Fibroblast of lung (primary cell): ENCODE results near the gene IL17B. TPM values are rescaled to one million over a fixed set of nuclear protein-coding genes. Genes with fewer than 3 reads are reported as not detected.

Experiments used
- DNase-seq, 2 donors: peaks; one replicate each; pipeline versions ENCODE4 v3.0.0 to v3.0.0-alpha.2; 2010; ENCODE audit warnings: low read depth in 2 of 2
- H2AFZ ChIP-seq: 2 replicates; pipeline ENCODE4 v1.5.1; 2012; ENCODE audit warnings: low read length, control low read depth, inconsistent platforms
- H3K27ac ChIP-seq: 2 replicates; pipeline ENCODE4 v1.5.1; 2011; ENCODE audit warnings: low read length, control low read depth; ENCODE audit not compliant: insufficient read depth
- H3K27me3 ChIP-seq: 2 replicates; pipeline ENCODE4 v1.5.1; 2011; ENCODE audit warnings: mild to moderate bottlenecking, low read length; ENCODE audit not compliant: control insufficient read depth, insufficient read depth
- H3K36me3 ChIP-seq: 2 replicates; pipeline ENCODE4 v1.5.1; 2011; ENCODE audit warnings: low read length; ENCODE audit not compliant: control insufficient read depth, insufficient read depth
- H3K4me1 ChIP-seq: 2 replicates; pipeline ENCODE4 v1.5.1; 2011; ENCODE audit warnings: low read length; ENCODE audit not compliant: control insufficient read depth, insufficient read depth; ENCODE audit errors: extremely low read depth
- H3K4me2 ChIP-seq: 2 replicates; pipeline ENCODE4 v1.5.1; 2011; ENCODE audit warnings: low read length, control low read depth; ENCODE audit not compliant: insufficient read depth; ENCODE audit errors: extremely low read depth
- H3K4me3 ChIP-seq, 4 experiments: fragments of 200-600 bp in 1 of 4; sonication (generic) in 1 of 4; replicated peaks in 1 of 4; 2 replicates each; pipeline ENCODE4 v1.5.1; 2011 to 2016; ENCODE audit warnings: low read length in 4 of 4, low read depth in 3 of 4, mild to moderate bottlenecking in 3 of 4, control low read depth in 2 of 4, inconsistent platforms in 1 of 4, mixed read lengths in 1 of 4; ENCODE audit not compliant: insufficient read depth in 1 of 4; ENCODE audit errors: control extremely low read depth in 1 of 4
- H3K79me2 ChIP-seq: 2 replicates; pipeline ENCODE4 v1.5.1; 2012; ENCODE audit warnings: mild to moderate bottlenecking, low read length, inconsistent platforms; ENCODE audit not compliant: control insufficient read depth, insufficient read depth
- H3K9ac ChIP-seq: 2 replicates; pipeline ENCODE4 v1.5.1; 2011; ENCODE audit warnings: mild to moderate bottlenecking, low read length, control low read depth; ENCODE audit not compliant: insufficient read depth
- H3K9me3 ChIP-seq: 2 replicates; pipeline ENCODE4 v1.5.1; 2012; ENCODE audit warnings: low read depth, low read length; ENCODE audit not compliant: control insufficient read depth, insufficient read depth
- H4K20me1 ChIP-seq: 2 replicates; pipeline ENCODE4 v1.5.1; 2011; ENCODE audit warnings: low read length; ENCODE audit not compliant: control insufficient read depth, insufficient read depth; ENCODE audit errors: extremely low read depth
- CTCF ChIP-seq, 2 donors: IDR thresholded peaks in 1 of 2; conservative IDR thresholded peaks in 1 of 2; 1 replicate in 1 of 2; 2 replicates in 1 of 2; pipeline ENCODE4 v1.5.1; 2011 to 2012; ENCODE audit warnings: low read length in 2 of 2, control low read depth in 1 of 2, inconsistent platforms in 1 of 2, low read depth in 1 of 2, mild to moderate bottlenecking in 1 of 2
- EZH2 ChIP-seq: IDR thresholded peaks from 2 replicates; pipeline ENCODE4 v1.5.1; 2012; ENCODE audit warnings: low read length, control low read depth, mild to moderate bottlenecking; ENCODE audit errors: missing control alignments
- polyA plus RNA-seq, 2 donors: library from polyadenylated mRNA; depleted of rRNA in 1 of 2; stranded (reverse) in 1 of 2; unstranded in 1 of 2; fragments of >200 nt; gene quantifications; 2 replicates each; pipeline ENCODE4 v1.2.1, GENCODE V29; 2011 to 2012; ENCODE audit warnings: missing spikeins in 1 of 2
- total RNA-seq: library from RNA; depleted of rRNA; stranded (reverse); fragments of >200 nt; gene quantifications from 2 replicates; pipeline ENCODE4 v1.2.1, GENCODE V29; 2014

IL17B gene
- total and polyA plus RNA-seq, 2 donors (not counting 1 experiment from before 2014, with no cell fraction given): 0.34 TPM; not detected in 1

DNA sequence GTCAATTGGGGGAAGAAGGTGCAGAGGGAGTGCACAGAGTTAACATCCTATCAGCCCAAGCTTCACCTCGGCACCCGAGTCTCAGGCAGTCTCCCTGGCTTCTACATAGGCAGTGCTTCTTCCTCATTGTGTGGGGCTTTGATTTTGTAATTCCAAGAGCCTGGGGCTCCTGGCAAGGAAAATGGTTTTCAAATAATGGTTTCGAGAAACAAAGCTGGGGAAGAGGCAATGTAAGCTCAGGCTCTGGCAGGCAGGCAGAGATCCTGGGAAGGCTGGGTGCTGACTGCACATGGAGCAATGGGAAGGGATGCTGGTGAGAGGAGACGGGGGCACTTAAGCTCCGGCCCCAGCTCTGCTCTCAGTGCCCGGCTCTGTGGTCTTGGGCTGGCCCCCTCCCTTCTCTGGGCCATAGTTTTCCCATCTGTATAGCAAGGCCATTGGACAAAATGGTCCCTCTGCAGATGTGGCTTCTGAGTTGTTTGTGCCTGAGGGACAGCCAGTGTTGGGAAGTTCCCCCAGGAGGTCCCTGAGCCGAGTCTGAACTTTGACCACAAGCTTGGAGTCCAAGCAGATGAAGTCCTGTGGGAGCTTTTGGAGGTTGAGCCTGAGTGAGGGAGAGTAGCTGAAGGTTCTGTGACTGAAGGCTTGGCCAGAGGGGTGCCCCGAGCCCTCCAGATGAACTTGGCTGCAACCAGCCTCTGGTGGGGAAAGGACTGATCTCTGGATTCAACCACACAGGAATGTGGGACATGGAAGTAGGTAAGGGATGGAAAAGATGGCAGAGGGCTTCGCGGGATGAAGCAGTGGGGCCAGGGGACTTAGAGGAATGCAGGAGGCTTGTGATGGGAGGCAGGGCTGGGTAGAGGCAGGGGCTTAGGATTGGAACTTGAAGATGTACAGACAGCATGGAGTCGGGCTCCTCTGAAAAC lies 28.5 kb upstream of the IL17B start:
- Histone ChIP-seq H3K36me3 (peaks cover 4% of the 10 kb centered on the region), H3K27me3 (no peaks in the 10 kb centered on the region), H3K9me3 (no peaks in the 10 kb centered on the region), H4K20me1 (no peaks in the 10 kb centered on the region), H3K4me1 (peaks cover 43% of the 10 kb centered on the region), H2AFZ (no peak overlapping the region), H3K9ac (peak overlapping the region; percentile 88), H3K4me3 (peak overlapping the region; percentile 70 to 95 (median 87)), H3K4me2 (peak overlapping the region; percentile 74), H3K79me2 (peaks cover 60% of the 10 kb centered on the region), H3K27ac (peak overlapping the region; percentile 90)
- TF ChIP-seq EZH2 (no peak), CTCF (conservative IDR thresholded peaks at IDR 0.05 in 1 of 2, IDR thresholded peaks at IDR 0.05 in 1 of 2; ENCODE audit: low read depth in 1 of 2, low read length in 2 of 2) (no peak)
- no peak for DNase-seq

DNA sequence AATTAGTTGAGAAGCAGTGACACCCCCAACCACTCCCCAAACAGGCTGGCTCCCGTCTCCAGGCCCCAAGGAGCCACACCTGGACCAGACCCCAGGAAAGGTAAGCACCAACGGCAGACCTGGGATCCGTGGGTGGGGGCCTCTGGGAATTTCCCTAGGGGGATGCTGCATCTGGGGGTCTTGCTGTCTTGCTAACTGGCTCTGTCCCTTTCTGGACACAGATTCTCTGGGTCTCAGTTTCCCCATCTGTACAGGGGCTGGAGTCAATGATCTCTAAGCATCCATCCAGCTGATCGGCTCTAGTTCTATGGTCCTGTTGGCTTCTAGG lies 27.9 kb upstream of the IL17B start:
- Histone ChIP-seq H3K4me2 (peak overlapping the region; percentile 74), H3K4me1 (peaks cover 39% of the 10 kb centered on the region), H3K4me3 (peak overlapping the region; percentile 70 to 95 (median 87)), H3K36me3 (peaks cover 2% of the 10 kb centered on the region), H4K20me1 (no peaks in the 10 kb centered on the region), H3K27ac (peak overlapping the region; percentile 90), H3K79me2 (peaks cover 55% of the 10 kb centered on the region), H3K9me3 (no peaks in the 10 kb centered on the region), H2AFZ (no peak overlapping the region), H3K9ac (peak overlapping the region; percentile 88), H3K27me3 (no peaks in the 10 kb centered on the region)
- TF ChIP-seq CTCF (conservative IDR thresholded peaks at IDR 0.05 in 1 of 2, IDR thresholded peaks at IDR 0.05 in 1 of 2; ENCODE audit: low read depth in 1 of 2, low read length in 2 of 2) (no peak), EZH2 (no peak)
- no peak for DNase-seq

DNA sequence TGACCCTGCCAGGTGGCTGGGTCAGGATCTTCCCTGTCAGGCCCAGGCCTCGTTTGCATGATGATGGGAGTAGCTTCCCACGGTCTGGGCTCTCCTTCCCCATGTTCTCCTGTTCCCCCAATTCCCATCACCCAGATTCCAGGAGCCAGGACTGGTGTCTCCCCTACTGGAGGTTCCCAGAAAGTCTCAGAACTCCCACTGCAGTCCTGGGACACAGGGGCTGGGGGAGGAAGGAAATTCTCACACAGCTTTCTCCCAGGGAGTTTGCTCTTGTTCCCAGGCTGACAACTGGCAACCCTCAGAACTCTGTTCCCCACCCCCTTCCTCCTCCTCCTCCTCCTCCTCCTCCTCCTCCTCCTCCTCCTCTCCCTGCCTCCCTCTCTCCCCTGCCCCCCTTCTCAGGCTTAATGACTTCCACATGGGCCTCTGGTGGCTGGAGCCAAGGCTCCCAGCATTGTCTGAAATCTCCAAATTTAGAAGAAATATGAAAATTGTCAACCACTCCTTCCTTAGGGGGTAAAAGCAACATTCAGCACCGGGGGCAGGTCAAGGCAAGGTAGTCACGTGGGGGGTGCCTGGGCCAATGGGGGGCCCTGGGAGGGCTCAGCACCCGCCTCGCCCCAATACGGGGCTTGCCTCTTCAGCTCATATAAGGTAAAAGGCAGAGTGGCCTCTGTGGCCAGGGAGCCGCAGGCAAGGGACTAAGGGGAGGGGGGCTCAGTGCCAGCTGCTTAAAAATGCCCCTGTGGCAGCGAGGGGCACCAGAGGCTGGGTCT lies 27.3 kb upstream of the IL17B start:
- Histone ChIP-seq H3K4me1 (peaks cover 35% of the 10 kb centered on the region), H3K4me3 (peak overlapping the region; percentile 70 to 95 (median 87)), H3K4me2 (peak overlapping the region; percentile 74), H3K36me3 (peaks cover 2% of the 10 kb centered on the region), H4K20me1 (no peaks in the 10 kb centered on the region), H2AFZ (no peak overlapping the region), H3K79me2 (peaks cover 49% of the 10 kb centered on the region), H3K27me3 (no peaks in the 10 kb centered on the region), H3K9ac (peak overlapping the region; percentile 88), H3K27ac (peak overlapping the region; percentile 90), H3K9me3 (no peaks in the 10 kb centered on the region)
- DNase-seq: peak; percentile 88 to 94
- TF ChIP-seq CTCF (conservative IDR thresholded peaks at IDR 0.05 in 1 of 2, IDR thresholded peaks at IDR 0.05 in 1 of 2; ENCODE audit: low read depth in 1 of 2, low read length in 2 of 2) (peak; percentile 19 to 31), EZH2 (no peak)
